Duodenal mucosa (tissue), 2 donors: ENCODE data around the gene ZCCHC14.
"Not testable (repeated sequence)": the region's sequence is repeated elsewhere in the genome, so short reads cannot be mapped to it uniquely, and the experiment has no call there.

Experiments
- H3K27ac ChIP-seq: one replicate; pipeline ENCODE4 v1.7.0; 2013; ENCODE audit warnings: low read depth, low read length
- H3K27me3 ChIP-seq, 2 donors: one replicate each; pipeline ENCODE4 v1.7.0; 2013; ENCODE audit warnings: low read length in 2 of 2, control low read depth in 1 of 2; ENCODE audit not compliant: insufficient read depth in 2 of 2, control insufficient read depth in 1 of 2
- H3K36me3 ChIP-seq, 2 donors: one replicate each; pipeline ENCODE4 v1.7.0; 2013; ENCODE audit warnings: low read length in 2 of 2, control low read depth in 1 of 2; ENCODE audit not compliant: insufficient read depth in 2 of 2, control insufficient read depth in 1 of 2
- H3K4me1 ChIP-seq, 2 donors: one replicate each; pipeline ENCODE4 v1.7.0; 2013; ENCODE audit warnings: low read length in 2 of 2, control low read depth in 1 of 2; ENCODE audit not compliant: insufficient read depth in 2 of 2, control insufficient read depth in 1 of 2
- H3K4me3 ChIP-seq, 2 donors: one replicate each; pipeline ENCODE4 v1.7.0; 2013; ENCODE audit warnings: low read length in 2 of 2, low read depth in 1 of 2
- H3K9ac ChIP-seq, 2 donors: one replicate each; pipeline ENCODE4 v1.7.0; 2013; ENCODE audit warnings: low read length in 2 of 2, low read depth in 1 of 2
- H3K9me3 ChIP-seq, 2 donors: one replicate each; pipeline ENCODE4 v1.7.0; 2013; ENCODE audit warnings: low read length in 2 of 2, control low read depth in 1 of 2; ENCODE audit not compliant: control insufficient read depth in 1 of 2

Gene ZCCHC14

DNA sequence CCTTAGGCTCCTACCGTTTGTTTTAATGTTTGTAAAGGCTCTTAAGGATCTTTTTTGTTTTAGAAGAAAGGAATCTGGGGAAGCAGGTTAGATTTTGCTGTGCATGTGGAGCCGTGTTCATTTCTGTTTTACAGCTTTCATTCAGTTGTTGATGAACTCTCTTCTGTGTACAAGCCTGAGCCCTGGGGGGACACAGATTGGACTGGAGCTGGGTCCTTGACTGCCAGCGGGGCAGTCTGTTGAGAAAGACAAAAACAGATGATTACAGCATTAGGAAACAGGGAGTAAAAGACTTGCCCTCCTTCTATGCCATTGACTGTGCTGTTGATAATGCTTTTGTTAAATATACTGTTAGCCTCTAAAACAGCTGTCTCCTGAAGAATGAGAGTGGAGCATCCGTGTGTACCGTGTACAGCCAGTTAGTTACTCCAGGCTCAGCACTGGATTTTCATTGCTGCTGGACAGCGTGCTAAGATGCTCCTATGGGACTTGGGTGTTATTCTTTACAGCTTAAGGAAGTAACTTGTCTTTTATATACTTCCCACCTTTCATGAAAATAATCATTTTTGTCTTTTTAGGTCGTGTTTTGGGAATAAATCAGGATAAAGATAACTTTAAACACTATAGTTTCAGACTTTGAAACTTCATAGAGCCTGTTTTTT is 97.5 kb downstream of the ZCCHC14 start:
- no peak overlapping the region for H3K9ac ChIP-seq
- peaks cover 11 to 20% of the 10 kb centered on the region in 2 donors for H3K4me1 ChIP-seq
- H3K27ac ChIP-seq: no peak overlapping the region
- peaks cover 9 to 14% of the 10 kb centered on the region in 2 donors for H3K36me3 ChIP-seq
- H3K9me3 ChIP-seq: no peaks in the 10 kb centered on the region
- no peaks in the 10 kb centered on the region for H3K27me3 ChIP-seq
- H3K4me3 ChIP-seq: no peak overlapping the region

DNA sequence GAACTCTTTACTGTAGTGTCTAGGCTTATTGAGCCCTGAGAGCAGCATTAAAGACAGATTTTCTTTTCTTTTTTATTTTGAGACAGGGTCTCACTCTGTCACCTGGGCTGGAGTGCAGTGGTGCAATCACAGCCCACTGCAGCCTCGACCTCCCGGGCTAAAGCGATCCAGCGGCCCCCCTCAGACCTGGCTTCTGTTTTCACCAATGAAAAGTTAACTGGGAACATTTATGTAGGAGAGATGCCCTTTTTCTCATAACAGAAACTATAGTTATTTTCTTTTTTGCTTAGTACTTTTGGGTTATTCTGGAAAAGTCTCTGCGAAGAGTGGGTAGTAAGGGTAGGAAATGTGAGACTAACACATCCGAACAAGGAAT is 99.2 kb downstream of the ZCCHC14 start:
- Histone ChIP-seq H3K9me3 (no peaks in the 10 kb centered on the region), H3K36me3 (peaks cover 3% of the 10 kb centered on the region in 2 donors), H3K27ac (no peak overlapping the region), H3K4me3 (peak overlapping the region; percentile 64 to 75), H3K27me3 (no peaks in the 10 kb centered on the region), H3K4me1 (peaks cover 15 to 20% of the 10 kb centered on the region in 2 donors), H3K9ac (peak overlapping the region; percentile 65 to 85)

DNA sequence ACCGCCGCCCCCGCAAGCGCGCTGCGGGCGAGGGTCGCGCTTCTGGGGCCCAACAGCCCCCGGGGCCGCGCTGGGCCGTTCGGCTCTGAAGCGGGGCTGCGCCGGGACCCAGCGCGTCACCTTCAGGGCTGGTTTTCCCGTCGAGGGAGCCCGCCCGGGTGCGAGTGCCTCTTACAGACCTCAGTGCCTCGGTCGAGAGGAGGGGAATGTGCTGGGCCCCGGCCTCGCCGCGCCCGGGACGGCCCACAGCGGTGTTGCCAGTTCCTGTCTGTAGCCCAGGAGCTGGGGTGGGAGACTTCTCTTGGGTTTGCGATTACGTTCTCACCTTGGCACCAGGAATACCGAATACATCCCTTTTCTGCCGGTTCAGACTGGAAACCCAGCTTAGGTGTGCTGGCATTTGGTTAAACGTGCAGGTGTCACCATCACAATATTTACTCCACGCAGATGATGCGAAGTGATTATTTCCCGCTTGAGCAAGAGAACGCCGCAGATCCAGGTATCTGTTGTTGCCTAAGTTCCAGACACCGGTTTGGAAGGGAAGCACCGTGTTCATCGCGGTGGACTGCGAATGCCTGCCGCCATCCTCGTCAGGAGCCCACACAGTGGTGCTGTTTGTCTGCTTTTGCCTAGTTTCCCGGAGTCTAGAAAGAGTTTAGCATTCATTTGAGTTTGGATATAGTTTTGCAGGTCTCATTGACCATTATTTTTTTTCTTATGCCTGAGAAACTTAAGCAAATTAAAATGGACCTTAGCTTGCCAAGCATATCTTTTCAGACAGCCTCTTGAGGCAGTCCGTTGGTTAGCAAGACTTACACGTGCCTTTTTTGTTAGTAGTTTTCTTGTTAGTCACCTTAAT is 99.8 kb downstream of the ZCCHC14 start:
- H3K4me3 ChIP-seq: peak overlapping the region; percentile 64 to 75
- H3K9ac ChIP-seq: peak overlapping the region; percentile 65 to 85
- peaks cover 16 to 22% of the 10 kb centered on the region in 2 donors for H3K4me1 ChIP-seq
- no peaks in the 10 kb centered on the region for H3K9me3 ChIP-seq
- H3K27ac ChIP-seq: peak overlapping the region; percentile 81
- no peaks in the 10 kb centered on the region for H3K36me3 ChIP-seq
- H3K27me3 ChIP-seq: no peaks in the 10 kb centered on the region

- peak within 1 kb of the TSS; percentile 86 for H3K9ac ChIP-seq
- H3K4me3 ChIP-seq: peak within 1 kb of the TSS; percentile 67 to 75
- no peaks in the 10 kb centered on the region for H3K9me3 ChIP-seq
- peak within 1 kb of the TSS; percentile 97 for H3K27ac ChIP-seq
- H3K4me1 ChIP-seq: peaks cover 25 to 31% of the 10 kb centered on the region in 2 donors
- H3K36me3 ChIP-seq: no peaks in the 10 kb centered on the region
- H3K27me3 ChIP-seq: no peaks in the 10 kb centered on the region
Measured at GRCh38 chr16:87391950-87392820, 100.6 kb downstream of the ZCCHC14 start, which contains the start of gene MAP1LC3B. MAP1LC3B (plus strand) TSS chr16:87392336; CDS start chr16:87392428, 92 bp downstream.

GRCh38 chr16:87391324-87391949 is 101.4 kb downstream of the ZCCHC14 start:
- Histone ChIP-seq H3K36me3 (no peaks in the 10 kb centered on the region), H3K27ac (peak overlapping the region; percentile 97), H3K4me3 (peak overlapping the region; percentile 67 to 70), H3K9me3 (no peaks in the 10 kb centered on the region), H3K27me3 (no peaks in the 10 kb centered on the region), H3K9ac (peak overlapping the region; percentile 86), H3K4me1 (peaks cover 29 to 36% of the 10 kb centered on the region in 2 donors)

DNA sequence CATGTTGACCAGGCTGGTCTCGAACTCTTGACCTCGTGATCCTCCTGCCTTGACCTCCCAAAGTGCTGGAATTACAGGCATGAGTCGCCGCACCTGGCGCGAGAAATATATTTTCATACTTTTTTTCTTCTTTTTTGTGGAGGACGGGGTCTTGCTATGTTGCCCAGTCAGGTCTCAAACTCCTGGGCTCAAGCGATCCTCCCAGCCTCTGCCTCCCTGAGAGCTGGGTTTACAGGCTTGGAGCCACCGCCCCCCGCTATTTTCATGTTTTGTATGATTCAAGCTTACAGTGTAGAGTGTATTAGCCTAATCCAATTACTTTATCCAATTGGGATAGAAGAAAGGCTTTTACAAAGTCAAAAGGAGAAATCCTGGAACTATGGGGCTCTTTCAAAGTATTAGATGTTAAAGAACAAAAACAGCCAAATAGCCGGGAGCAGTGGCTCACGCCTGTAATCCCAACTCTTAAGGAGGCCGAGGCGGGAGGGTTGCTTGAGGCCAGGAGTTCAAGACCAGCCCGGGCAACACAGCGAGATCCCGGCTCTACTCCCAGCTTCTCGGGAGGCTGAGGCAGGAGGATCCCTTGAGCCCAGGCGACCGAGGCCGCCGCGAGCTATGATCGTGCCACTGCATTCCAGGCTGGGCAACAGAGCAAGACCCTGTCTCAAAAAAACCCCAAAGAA is 102.0 kb downstream of the ZCCHC14 start:
- Histone ChIP-seq H3K27ac (peak overlapping the region; percentile 97), H3K9me3 (no peaks in the 10 kb centered on the region), H3K4me3 (peak overlapping the region; percentile 67 to 70), H3K9ac (peak overlapping the region in 1 of 2 donors; percentile 86), H3K36me3 (no peaks in the 10 kb centered on the region), H3K27me3 (no peaks in the 10 kb centered on the region), H3K4me1 (peaks cover 29 to 36% of the 10 kb centered on the region in 2 donors)

- not testable (repeated sequence) for H3K9me3 ChIP-seq, H3K4me3 ChIP-seq, H3K27ac ChIP-seq, H3K9ac ChIP-seq, H3K27me3 ChIP-seq, H3K36me3 ChIP-seq
- peaks cover 29 to 37% of the 10 kb centered on the region in 2 donors for H3K4me1 ChIP-seq
Measured at GRCh38 chr16:87389914-87390313, 102.9 kb downstream of the ZCCHC14 start.

- H3K9ac ChIP-seq: peak overlapping the region in 1 of 2 donors; percentile 16
- no peaks in the 10 kb centered on the region for H3K36me3 ChIP-seq
- H3K9me3 ChIP-seq: no peaks in the 10 kb centered on the region
- H3K27me3 ChIP-seq: no peaks in the 10 kb centered on the region
- no peak overlapping the region for H3K4me3 ChIP-seq
- H3K27ac ChIP-seq: peak overlapping the region; percentile 28
- H3K4me1 ChIP-seq: peaks cover 27 to 41% of the 10 kb centered on the region in 2 donors
Measured at GRCh38 chr16:87389245-87389644, 103.6 kb downstream of the ZCCHC14 start.

- Histone ChIP-seq H3K27me3 (no peaks in the 10 kb centered on the region), H3K36me3 (no peaks in the 10 kb centered on the region), H3K9ac (peak overlapping the region; percentile 16 to 41), H3K9me3 (no peaks in the 10 kb centered on the region), H3K4me1 (peaks cover 22 to 37% of the 10 kb centered on the region in 2 donors), H3K4me3 (peak overlapping the region in 1 of 2 donors; percentile 2), H3K27ac (peak overlapping the region; percentile 87)
Measured at GRCh38 chr16:87388818-87389134, 104.0 kb downstream of the ZCCHC14 start.
